Lung (tissue), 12 donors: ENCODE results near the gene STARD13. TPM values are rescaled to one million over a fixed set of nuclear protein-coding genes. Genes with fewer than 3 reads are reported as not detected.
A peak's percentile ranks its signal among the peaks of the same experiment; 100 is the strongest.

Experiments
- ATAC-seq: fragments of 200-7000 bp; cut with Tn5 transposase; one replicate; pipeline ENCODE4 v1.9.1; 2020; ENCODE audit warnings: moderate number of reproducible peaks; ENCODE audit not compliant: insufficient read depth, low FRiP score
- DNase-seq, 3 donors: peaks; one replicate each; pipeline ENCODE4 v3.0.0-alpha.2; 2013 to 2017
- H3K27ac ChIP-seq, 2 donors: one replicate each; pipeline ENCODE4 v1.5.1; 2013; ENCODE audit warnings: mild to moderate bottlenecking in 2 of 2, moderate library complexity in 2 of 2, control low read depth in 1 of 2, inconsistent platforms in 1 of 2, low read depth in 1 of 2, low read length in 1 of 2
- H3K27me3 ChIP-seq, 3 donors: one replicate each; pipeline ENCODE4 v1.5.1; 2013; ENCODE audit warnings: low read length in 2 of 3; ENCODE audit not compliant: control insufficient read depth in 3 of 3, insufficient read depth in 3 of 3
- H3K36me3 ChIP-seq, 4 donors: one replicate each; pipeline ENCODE4 v1.5.1; 2013; ENCODE audit warnings: low read length in 4 of 4, mild to moderate bottlenecking in 1 of 4, moderate library complexity in 1 of 4; ENCODE audit not compliant: control insufficient read depth in 4 of 4, insufficient read depth in 4 of 4
- H3K4me1 ChIP-seq, 5 donors: one replicate each; pipeline ENCODE4 v1.5.1; 2013; ENCODE audit warnings: low read length in 5 of 5, mild to moderate bottlenecking in 2 of 5, moderate library complexity in 1 of 5; ENCODE audit not compliant: control insufficient read depth in 5 of 5, insufficient read depth in 5 of 5
- H3K4me3 ChIP-seq: one replicate; pipeline ENCODE4 v1.5.1; 2013; ENCODE audit warnings: mild to moderate bottlenecking, control low read depth, moderate library complexity
- H3K9ac ChIP-seq, 2 donors: one replicate each; pipeline ENCODE4 v1.5.1; 2013; ENCODE audit warnings: low read length in 2 of 2, control low read depth in 1 of 2; ENCODE audit not compliant: insufficient read depth in 1 of 2
- H3K9me3 ChIP-seq, 4 donors: one replicate each; pipeline ENCODE4 v1.5.1; 2013; ENCODE audit warnings: low read length in 3 of 4, mild to moderate bottlenecking in 1 of 4, moderate library complexity in 1 of 4; ENCODE audit not compliant: control insufficient read depth in 4 of 4, insufficient read depth in 3 of 4
- CTCF ChIP-seq: IDR thresholded peaks from 2 replicates; pipeline ENCODE4 v1.5.1; 2012; ENCODE audit warnings: mild to moderate bottlenecking; ENCODE audit errors: control extremely low read depth, extremely low read depth
- WGBS, 2 donors: extraction: QIAGEN DNeasy Blood & Tissue Kit; methylation state at CpG; one replicate each; pipeline ENCODE4 v1.1.7; 2013; 5-methylcytosine and 5-hydroxymethylcytosine counted together
- polyA plus RNA-seq, 2 donors: library from polyadenylated mRNA; stranded (reverse); fragments of 200-250 nt; gene quantifications; one replicate each; pipeline ENCODE4 v1.2.1, GENCODE V29; 2013
- total RNA-seq, 2 donors: library from RNA; depleted of rRNA in 1 of 2; stranded (reverse); fragments of >200 nt in 1 of 2; gene quantifications; one replicate each; pipeline ENCODE4 v1.2.1, GENCODE V29; 2014 to 2021
- donor health status: control.
- donor health status: control.
- donor health status: Bipolar disorder and iron deficiency.
- donor health status: healthy.
- donor health status: DM: yes; HTN: yes; CAD: no.

Gene STARD13
- total and polyA plus RNA-seq, 4 donors, result 7.9 to 91.6 (median 29.7) TPM

- no peak overlapping the region for H3K9ac ChIP-seq
- no peaks in the 10 kb centered on the region for H3K27me3 ChIP-seq
- H3K4me3 ChIP-seq, result no peak overlapping the region
- no peak for TF ChIP-seq CTCF
- DNase-seq (no peak), ATAC-seq (no peak)
- H3K4me1 ChIP-seq, result peaks cover 18 to 25% (median 24%) of the 10 kb centered on the region in 5 donors
- H3K27ac ChIP-seq, result peak overlapping the region in 1 of 2 donors; percentile 37
- H3K9me3 ChIP-seq, result peaks cover 0 to 3% (median under 1%) of the 10 kb centered on the region in 4 donors
- H3K36me3 ChIP-seq, result no peaks in the 10 kb centered on the region
- 91% methylated on average over 7 of the region's 7 CpGs for WGBS, 2 donors
Observed at GRCh38 chr13:33227927-33228647, 57.5 kb downstream of the STARD13 start.

- H3K4me3 ChIP-seq, result no peak overlapping the region
- no peak overlapping the region for H3K9ac ChIP-seq
- ATAC-seq (no peak), DNase-seq (no peak)
- H3K27me3 ChIP-seq, result no peaks in the 10 kb centered on the region
- WGBS, 2 donors, result 89 to 96% methylated on average over 3 of the region's 3 CpGs
- no peak for TF ChIP-seq CTCF
- H3K36me3 ChIP-seq, result no peaks in the 10 kb centered on the region
- peaks cover 0 to 2% (median 0%) of the 10 kb centered on the region in 4 donors for H3K9me3 ChIP-seq
- no peak overlapping the region for H3K27ac ChIP-seq
- peaks cover 10 to 23% (median 13%) of the 10 kb centered on the region in 5 donors for H3K4me1 ChIP-seq
Observed at GRCh38 chr13:33224686-33225085, 60.9 kb downstream of the STARD13 start.

GRCh38 chr13:33224191-33224590 lies 61.4 kb downstream of the STARD13 start:
- no peak for TF ChIP-seq CTCF
- H3K27me3 ChIP-seq, result no peaks in the 10 kb centered on the region
- no peaks in the 10 kb centered on the region for H3K36me3 ChIP-seq
- peaks cover 7 to 22% (median 9%) of the 10 kb centered on the region in 5 donors for H3K4me1 ChIP-seq
- no peak overlapping the region for H3K9ac ChIP-seq
- WGBS, 2 donors, result 96 to 97% methylated on average over 1 of the region's 1 CpG
- no peak for DNase-seq
- peaks cover 0 to 2% (median 0%) of the 10 kb centered on the region in 4 donors for H3K9me3 ChIP-seq
- H3K27ac ChIP-seq, result no peak overlapping the region
- no peak for ATAC-seq
- no peak overlapping the region for H3K4me3 ChIP-seq
